Gastrocnemius medialis (tissue), 4 donors: Measurements from ENCODE around the gene USP36.

Experiments used
- POLR2A ChIP-seq, 2 donors: fragments of 450-650 bp; IDR thresholded peaks; one replicate each; pipeline ENCODE4 v1.6.1; 2017; ENCODE audit warnings: antibody characterized with exemption in 2 of 2, mild to moderate bottlenecking in 2 of 2, moderate library complexity in 2 of 2
- TF ChIP-seq, protein P1 (sequence below), 5 experiments: fragments of 450-650 bp in 3 of 5; fragments of 200-600 bp in 2 of 5; sonication (generic) in 2 of 5; IDR thresholded peaks in 4 of 5; conservative IDR thresholded peaks in 1 of 5; 1 replicate in 4 of 5; 2 replicates in 1 of 5; pipeline ENCODE4 v1.5.1; 2016 to 2019; ENCODE audit warnings: antibody characterized with exemption in 5 of 5, mild to moderate bottlenecking in 3 of 5, moderate library complexity in 3 of 5

DNA sequence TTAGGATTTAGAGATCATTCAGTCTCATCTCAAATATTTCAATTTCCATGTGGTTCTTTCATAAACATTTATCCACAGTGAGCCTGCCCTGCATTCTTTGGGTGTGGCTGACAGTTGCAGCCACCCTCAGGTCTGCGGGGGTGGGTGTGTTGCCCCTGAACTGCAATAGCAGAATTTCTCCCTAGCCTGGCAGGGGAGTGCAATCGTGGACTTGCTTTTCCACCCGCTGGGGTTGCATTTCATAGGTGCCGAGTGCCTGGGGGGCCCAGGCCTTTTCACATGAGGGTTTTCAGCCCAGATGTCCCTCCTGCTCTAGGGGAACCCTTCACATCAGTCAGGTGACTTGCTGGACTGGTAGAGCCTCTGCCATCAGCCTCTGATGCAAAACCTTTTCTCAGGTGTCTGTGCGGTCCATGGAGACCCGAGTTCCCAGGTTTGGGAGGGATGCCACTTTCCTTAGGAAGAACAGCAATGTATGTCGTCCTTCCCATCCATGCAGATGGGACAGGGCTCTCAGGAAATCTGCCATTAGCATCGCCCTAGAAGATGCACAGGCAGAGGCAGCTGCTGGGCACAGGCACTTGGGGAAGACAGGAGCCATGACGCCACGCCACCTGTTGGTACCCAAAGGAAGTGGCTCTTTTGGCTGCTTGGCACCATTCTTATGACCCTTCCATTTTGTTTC, 2.4 kb upstream of the USP36 start:
- TF ChIP-seq, protein P1, sequence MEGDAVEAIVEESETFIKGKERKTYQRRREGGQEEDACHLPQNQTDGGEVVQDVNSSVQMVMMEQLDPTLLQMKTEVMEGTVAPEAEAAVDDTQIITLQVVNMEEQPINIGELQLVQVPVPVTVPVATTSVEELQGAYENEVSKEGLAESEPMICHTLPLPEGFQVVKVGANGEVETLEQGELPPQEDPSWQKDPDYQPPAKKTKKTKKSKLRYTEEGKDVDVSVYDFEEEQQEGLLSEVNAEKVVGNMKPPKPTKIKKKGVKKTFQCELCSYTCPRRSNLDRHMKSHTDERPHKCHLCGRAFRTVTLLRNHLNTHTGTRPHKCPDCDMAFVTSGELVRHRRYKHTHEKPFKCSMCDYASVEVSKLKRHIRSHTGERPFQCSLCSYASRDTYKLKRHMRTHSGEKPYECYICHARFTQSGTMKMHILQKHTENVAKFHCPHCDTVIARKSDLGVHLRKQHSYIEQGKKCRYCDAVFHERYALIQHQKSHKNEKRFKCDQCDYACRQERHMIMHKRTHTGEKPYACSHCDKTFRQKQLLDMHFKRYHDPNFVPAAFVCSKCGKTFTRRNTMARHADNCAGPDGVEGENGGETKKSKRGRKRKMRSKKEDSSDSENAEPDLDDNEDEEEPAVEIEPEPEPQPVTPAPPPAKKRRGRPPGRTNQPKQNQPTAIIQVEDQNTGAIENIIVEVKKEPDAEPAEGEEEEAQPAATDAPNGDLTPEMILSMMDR (IDR thresholded peaks at IDR 0.05 in 4 of 5, conservative IDR thresholded peaks at IDR 0.05 in 1 of 5) = peak in 4 of 5 experiments; percentile 10 to 43 (median 40)
- TF ChIP-seq POLR2A (IDR thresholded peaks at IDR 0.05) = no peak
